HG02943 (cell line): ENCODE measurements around the gene TSPAN4.

Experiments
- ATAC-seq: cut with Tn5 transposase; IDR thresholded peaks from one replicate; pipeline ENCODE4 v1.9.1; 2021; ENCODE audit warnings: mild to moderate bottlenecking, low read depth, moderate library complexity; ENCODE audit not compliant: unreplicated experiment

The TSPAN4 gene

GRCh38 chr11:900545-900944 lies 57.9 kb downstream of the TSPAN4 start:
- ATAC-seq: no peak

GRCh38 chr11:901452-902061 lies 58.9 kb downstream of the TSPAN4 start:
- ATAC-seq: no peak

- ATAC-seq: no peak
These were observed 61.7 kb downstream of the TSPAN4 start for GRCh38 chr11:904380-904779.

- no peak for ATAC-seq
These were observed 63.3 kb downstream of the TSPAN4 start for GRCh38 chr11:905952-906351.

GRCh38 chr11:907668-908067 lies 65.0 kb downstream of the TSPAN4 start:
- ATAC-seq: no peak

GRCh38 chr11:908273-908672 lies 65.6 kb downstream of the TSPAN4 start:
- no peak for ATAC-seq

GRCh38 chr11:909406-909805 lies 66.8 kb downstream of the TSPAN4 start:
- ATAC-seq: no peak

- ATAC-seq: no peak
These were observed 67.5 kb downstream of the TSPAN4 start for GRCh38 chr11:910044-910588.

- ATAC-seq: peak; percentile 80
These were observed 68.0 kb downstream of the TSPAN4 start, which contains the start of gene CHID1 for GRCh38 chr11:910589-911030. CHID1 (minus strand) TSS chr11:910810; CDS start chr11:904816, 5,994 bp downstream.

- ATAC-seq: peak; percentile 25
These were observed 68.6 kb downstream of the TSPAN4 start for GRCh38 chr11:911031-911889.

GRCh38 chr11:911890-912219 lies 69.2 kb downstream of the TSPAN4 start:
- no peak for ATAC-seq

- ATAC-seq: no peak
These were observed 69.6 kb downstream of the TSPAN4 start for GRCh38 chr11:912266-912665.

- no peak for ATAC-seq
These were observed 70.4 kb downstream of the TSPAN4 start for GRCh38 chr11:913043-913442.

- no peak for ATAC-seq
These were observed 71.6 kb downstream of the TSPAN4 start for GRCh38 chr11:914204-914603.

- ATAC-seq: no peak
These were observed 72.3 kb downstream of the TSPAN4 start for GRCh38 chr11:914747-915501.
